ENCODE data around the gene APAF1.

GRCh38 chr12:98644433-98644711, 718 bp upstream of the APAF1 start:
- TF ChIP-seq CTCF (IDR thresholded peaks at IDR 0.05; ENCODE audit: borderline replicate concordance, extremely low read depth, low read length, poor library complexity, severe bottlenecking), result no peak
- no peak for TF ChIP-seq EZH2 (IDR thresholded peaks at IDR 0.05; ENCODE audit: borderline replicate concordance, low read depth, low read length, severe bottlenecking)
